NCI-H1092 (cell line): ENCODE measurements around the gene SBK1.

Experiments used
- DNase-seq: peaks from one replicate; lab custom pipeline; 2025; lab: John Stamatoyannopoulos, UW

The SBK1 gene

GRCh38 chr16:28282045-28282444, 10.3 kb upstream of the SBK1 start:
- no peak for DNase-seq

DNA sequence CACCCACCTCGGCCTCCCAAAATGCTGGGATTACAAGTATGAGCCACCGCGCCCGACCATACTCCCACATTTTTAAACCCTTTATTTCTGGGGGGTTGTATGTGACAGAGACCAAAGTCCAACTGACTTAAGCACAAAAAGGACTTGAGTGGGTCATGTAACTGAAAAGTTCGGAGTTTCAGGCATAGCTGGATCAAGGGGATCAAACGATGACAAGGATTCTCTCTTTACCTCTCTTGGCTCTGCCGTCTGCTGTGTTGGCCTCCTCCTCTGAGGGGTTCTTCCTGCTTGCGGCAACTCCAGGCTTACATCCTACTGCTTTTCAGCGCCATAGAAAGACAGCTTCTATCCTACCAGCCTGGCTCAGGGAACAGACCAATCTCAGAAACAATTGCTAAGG, 9.2 kb upstream of the SBK1 start:
- no peak for DNase-seq

- DNase-seq: no peak
These were observed 8.3 kb upstream of the SBK1 start for GRCh38 chr16:28283798-28284577.

- DNase-seq: no peak
These were observed 6.7 kb upstream of the SBK1 start for GRCh38 chr16:28285649-28286048.

DNA sequence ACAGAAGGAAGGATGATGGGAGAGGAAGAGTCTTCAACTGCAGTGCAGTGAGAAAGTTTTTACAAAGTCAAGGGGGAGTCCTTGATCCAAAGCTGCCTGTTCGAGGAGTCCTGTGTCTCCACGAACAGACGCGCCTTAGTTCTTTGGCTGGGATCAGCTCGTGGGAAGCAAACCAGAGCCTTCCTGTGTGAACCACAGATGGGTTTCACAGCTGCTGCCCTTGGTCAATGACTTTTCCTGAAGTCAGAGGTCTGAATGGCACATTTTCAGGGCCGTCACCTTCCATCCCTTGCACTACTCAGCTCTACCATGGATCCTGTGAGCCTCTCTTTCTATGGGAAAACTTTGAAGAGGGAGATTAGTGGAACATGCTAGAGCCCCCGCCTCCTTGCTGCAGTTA, 4.2 kb upstream of the SBK1 start:
- DNase-seq: no peak

DNA sequence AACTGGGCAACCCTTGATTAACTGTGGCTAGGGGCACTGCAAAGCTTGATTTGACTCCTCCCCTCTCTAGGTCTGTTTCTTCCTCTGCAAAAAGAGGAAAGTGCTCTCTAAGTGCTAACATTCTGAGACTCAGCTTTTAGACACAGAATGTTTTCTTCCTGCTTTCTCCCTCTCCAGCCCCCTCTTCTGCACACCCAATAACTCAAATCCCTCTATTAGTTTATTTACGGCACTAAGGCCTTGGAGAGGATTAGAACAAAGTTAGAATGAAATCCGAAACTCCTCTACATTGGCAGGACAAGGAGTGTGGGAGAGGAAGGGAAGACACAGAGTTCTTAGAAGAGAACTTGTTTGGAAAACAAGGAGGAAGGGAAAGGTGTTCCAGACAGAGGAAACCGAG, 3.3 kb upstream of the SBK1 start:
- no peak for DNase-seq

- no peak for DNase-seq
These were observed 2.1 kb upstream of the SBK1 start for GRCh38 chr16:28289939-28290858.

GRCh38 chr16:28290859-28291254, 1.5 kb upstream of the SBK1 start:
- no peak for DNase-seq

DNA sequence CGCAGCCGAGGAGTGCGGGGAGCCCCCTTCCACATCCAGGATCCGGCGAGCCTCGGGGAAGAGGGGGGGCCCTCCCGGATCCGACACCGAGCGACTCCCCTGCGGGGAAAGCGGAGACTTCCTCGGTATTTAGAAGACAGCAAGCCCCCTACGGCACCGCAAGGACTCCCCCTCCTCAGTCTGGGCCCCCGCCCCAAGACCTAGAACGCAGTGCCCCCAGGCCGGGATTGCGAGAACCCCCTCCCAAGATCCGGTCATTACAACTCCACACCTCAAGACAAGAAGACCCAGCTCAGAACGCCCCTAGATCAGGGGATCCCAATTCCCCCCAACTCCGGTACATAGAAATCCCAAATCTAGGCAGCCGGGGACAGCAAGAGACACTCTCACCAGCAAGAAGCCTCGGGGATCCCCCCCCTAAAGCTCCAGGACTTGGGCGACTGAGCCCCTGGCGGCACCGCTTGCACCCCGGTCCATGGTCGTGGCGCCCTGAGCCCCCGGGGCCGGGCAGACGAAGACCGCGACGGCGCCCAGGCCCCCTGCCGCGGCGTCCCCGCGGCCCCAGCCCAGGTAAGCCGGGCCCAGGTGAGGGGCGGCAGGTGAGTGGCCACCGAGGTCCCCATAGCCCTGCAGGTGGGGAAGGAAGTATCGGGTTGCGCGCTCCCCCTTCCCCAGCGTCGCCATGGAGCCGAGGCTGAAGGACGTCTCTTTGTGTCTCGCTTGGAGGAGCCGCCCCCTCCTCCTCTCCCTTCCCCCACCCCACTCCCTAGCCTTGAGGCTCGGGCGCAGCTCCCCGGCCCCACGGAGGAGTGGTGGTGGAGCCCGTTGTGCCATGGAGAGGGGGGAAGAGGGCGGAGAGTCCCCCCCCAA, 641 bp downstream of the SBK1 start:
- peak; percentile 59 for DNase-seq

- no peak for DNase-seq
These were observed 1.3 kb downstream of the SBK1 start for GRCh38 chr16:28293601-28293960.

GRCh38 chr16:28294201-28294600, 1.9 kb downstream of the SBK1 start:
- no peak for DNase-seq

- DNase-seq: no peak
These were observed 3.0 kb downstream of the SBK1 start for GRCh38 chr16:28295276-28295675.

- no peak for DNase-seq
These were observed 5.0 kb downstream of the SBK1 start for GRCh38 chr16:28297308-28297707.

DNA sequence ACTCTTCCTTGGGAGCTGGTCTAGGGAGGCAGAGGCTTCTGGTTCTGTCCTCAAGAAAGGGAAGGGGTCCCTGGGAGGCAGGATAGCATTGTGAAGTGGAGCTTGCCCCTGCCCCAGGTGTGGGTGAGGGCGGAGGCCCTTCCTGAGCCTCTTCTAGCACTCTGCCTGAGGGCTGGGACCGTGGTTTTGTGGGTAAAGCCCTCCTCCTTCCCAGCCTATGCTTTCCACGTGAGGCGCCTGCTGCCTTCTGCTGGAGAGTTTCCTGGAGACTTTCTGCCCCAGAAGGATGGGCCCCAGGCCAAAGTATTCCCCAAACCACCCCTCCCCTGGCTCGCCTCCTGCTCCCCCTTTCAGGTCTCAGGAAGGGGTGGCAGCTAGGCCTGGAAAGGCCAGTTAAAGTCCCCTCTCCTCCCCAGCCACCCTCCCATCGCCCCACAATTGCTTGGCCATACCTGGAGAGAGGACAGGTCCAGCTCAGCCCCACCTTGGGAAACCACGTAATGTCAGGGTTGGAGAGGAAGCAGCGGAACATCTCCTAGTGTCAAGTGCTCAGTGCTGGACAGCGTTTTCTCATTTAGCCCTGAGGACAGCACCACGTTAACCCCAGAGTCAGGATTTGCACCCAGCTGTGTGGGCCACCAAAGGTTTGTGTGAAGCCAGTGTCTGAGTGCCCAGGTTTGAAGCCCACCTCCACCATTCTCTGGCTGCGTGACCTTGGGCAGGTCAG, 5.6 kb downstream of the SBK1 start:
- DNase-seq: no peak

DNA sequence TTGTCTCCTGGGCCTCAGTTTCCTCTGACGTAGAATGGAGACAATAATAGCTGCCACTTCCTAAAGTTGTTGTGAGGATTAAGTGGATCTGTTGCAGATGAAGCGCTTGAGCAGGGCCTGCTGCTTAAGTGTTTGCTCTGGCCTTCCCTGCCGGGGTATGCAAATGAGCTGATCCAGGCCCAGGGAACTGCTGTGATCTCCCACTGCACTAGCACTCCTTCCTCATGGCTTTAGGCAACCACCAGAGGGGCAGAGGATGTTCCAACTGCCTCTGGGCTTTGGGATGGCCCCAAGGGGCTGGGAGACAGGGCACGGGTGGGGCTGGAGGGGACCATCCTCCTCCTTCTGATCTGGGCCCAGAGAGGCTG, 6.2 kb downstream of the SBK1 start:
- DNase-seq: no peak

GRCh38 chr16:28300327-28300726, 8.0 kb downstream of the SBK1 start:
- no peak for DNase-seq

GRCh38 chr16:28301154-28301553, 8.8 kb downstream of the SBK1 start:
- DNase-seq: no peak

DNA sequence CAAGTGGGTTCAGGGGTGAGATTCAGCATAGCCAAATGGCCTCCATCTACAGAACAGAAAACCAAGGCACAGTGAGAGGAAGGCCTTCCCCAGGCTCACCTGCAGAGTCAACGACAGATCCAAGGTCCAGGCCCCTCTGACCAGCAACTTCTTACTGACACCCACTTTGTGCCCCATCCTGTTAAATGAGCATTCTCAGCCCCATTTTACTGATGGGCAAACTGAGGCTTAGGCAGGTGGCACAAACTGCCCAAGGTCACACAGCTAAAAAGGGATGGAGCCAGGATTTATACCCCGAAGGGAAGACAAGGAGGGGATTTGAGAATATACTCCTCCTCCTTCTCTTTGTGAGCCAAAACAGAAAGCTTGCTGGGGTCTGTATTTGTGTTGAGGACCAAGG, 9.3 kb downstream of the SBK1 start:
- DNase-seq: no peak

GRCh38 chr16:28303132-28303531, 10.8 kb downstream of the SBK1 start:
- no peak for DNase-seq

DNA sequence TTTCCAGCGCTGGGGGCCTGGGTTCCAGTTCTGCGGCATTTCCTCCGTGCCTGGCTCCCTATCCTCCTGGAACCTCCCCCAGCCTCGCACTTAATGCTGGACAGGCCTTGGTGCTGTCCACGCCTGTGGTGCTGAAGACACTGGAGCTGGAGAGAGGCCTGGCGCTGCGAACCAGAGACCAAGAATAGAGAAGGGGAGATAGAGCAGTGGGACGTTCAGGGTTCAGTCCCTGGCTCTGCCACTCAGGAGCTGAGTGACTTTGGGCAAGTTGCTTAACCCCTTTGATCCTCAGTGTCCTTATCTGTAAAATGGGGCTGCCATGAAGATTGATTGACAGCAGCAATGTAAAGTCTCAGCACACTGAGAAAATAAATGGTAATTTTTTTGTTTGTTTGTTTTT, 11.9 kb downstream of the SBK1 start:
- DNase-seq: no peak

DNA sequence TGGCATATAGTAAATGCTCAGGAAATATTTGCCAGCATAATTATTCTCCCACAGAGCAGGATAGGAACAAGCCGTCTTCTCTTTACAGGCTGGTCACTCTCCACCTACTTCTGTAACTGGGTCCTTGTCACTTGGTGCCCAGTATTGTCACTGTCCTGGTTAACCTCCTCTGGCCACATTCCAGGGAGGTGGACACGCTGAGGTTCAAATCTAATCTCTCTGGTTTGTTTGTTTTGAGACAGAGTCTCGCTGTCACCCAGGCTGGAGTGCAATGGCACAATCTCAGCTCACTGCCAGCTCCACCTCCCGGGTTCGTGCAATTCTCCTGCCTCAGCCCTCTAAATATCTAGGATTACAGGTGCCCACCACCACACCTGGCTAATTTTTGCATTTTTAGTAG, 15.6 kb downstream of the SBK1 start:
- no peak for DNase-seq
